ENCODE measurements around the gene TUSC2. TPM values are rescaled to one million over a fixed set of nuclear protein-coding genes. Genes with fewer than 3 reads are reported as not detected.

The TUSC2 gene
- total and polyA plus RNA-seq, 9 of the 15 experiments (the other 6 are each of a cell fraction or from before 2014, with no cell fraction given), result 2.8 to 67.5 (median 25.8) TPM

DNA sequence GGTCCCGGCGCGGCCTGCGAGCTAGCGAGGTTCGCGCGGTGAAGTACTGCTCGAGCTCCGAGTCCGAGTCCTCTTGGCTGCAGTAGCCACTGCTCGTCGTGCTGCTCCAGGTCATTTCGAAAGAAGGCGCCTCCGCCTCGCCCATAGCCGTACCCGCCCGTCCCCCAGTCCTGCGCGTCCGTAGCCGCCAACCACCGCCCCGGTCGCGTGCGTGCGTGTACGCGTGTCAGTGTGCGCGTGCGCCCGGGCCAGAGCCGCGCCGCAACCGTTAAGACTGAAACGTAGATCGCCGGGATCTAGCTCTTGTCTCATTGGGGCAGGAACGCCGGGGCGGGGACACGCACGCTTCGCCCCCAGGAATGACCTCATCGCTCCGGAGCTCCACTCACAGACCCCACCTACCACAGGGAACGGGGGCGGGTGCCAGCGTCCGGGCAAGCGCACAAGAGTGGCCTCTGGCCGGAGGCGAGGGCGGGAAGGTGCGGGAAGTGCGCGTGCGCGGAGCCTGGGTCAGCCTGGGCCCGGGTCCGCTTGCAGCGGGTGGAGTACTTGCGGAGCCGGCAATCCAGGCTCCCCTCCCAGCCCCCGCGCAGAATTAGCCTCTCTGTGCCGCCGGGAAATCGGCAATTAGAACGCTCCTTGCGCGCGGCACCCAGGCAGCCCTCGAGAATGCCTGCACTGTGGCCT, 9.3 kb upstream of the TUSC2 start (continued):
- peak; percentile 72 for TF ChIP-seq POLR2B (IDR thresholded peaks at IDR 0.05; ENCODE audit: low read depth, partially characterized antibody)
- TF ChIP-seq POLR2AphosphoS2 (IDR thresholded peaks at IDR 0.05; ENCODE audit: low read length), result peak; percentile 70; the same call in 1 of the 2 replicates
- peak; percentile 95 for TF ChIP-seq EGR1 (conservative IDR thresholded peaks at IDR 0.05)
- no peak for TF ChIP-seq GATAD2A (IDR thresholded peaks at IDR 0.05)
- peak; percentile 95 to 96 for TF ChIP-seq NRF1 (conservative IDR thresholded peaks at IDR 0.05 in 1 of 2, IDR thresholded peaks at IDR 0.05 in 1 of 2)
- TF ChIP-seq, protein P1, sequence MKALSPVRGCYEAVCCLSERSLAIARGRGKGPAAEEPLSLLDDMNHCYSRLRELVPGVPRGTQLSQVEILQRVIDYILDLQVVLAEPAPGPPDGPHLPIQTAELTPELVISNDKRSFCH (CRISPR knock-in tag; IDR thresholded peaks at IDR 0.05), result no peak
- TF ChIP-seq, protein P1 (tag; IDR thresholded peaks at IDR 0.05), result no peak
- TF ChIP-seq, protein P2, sequence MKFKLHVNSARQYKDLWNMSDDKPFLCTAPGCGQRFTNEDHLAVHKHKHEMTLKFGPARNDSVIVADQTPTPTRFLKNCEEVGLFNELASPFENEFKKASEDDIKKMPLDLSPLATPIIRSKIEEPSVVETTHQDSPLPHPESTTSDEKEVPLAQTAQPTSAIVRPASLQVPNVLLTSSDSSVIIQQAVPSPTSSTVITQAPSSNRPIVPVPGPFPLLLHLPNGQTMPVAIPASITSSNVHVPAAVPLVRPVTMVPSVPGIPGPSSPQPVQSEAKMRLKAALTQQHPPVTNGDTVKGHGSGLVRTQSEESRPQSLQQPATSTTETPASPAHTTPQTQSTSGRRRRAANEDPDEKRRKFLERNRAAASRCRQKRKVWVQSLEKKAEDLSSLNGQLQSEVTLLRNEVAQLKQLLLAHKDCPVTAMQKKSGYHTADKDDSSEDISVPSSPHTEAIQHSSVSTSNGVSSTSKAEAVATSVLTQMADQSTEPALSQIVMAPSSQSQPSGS (CRISPR knock-in tag; IDR thresholded peaks at IDR 0.05), result peak; percentile 88
- TF ChIP-seq, protein P3, sequence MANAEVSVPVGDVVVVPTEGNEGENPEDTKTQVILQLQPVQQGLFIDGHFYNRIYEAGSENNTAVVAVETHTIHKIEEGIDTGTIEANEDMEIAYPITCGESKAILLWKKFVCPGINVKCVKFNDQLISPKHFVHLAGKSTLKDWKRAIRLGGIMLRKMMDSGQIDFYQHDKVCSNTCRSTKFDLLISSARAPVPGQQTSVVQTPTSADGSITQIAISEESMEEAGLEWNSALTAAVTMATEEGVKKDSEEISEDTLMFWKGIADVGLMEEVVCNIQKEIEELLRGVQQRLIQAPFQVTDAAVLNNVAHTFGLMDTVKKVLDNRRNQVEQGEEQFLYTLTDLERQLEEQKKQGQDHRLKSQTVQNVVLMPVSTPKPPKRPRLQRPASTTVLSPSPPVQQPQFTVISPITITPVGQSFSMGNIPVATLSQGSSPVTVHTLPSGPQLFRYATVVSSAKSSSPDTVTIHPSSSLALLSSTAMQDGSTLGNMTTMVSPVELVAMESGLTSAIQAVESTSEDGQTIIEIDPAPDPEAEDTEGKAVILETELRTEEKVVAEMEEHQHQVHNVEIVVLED (CRISPR knock-in tag; IDR thresholded peaks at IDR 0.05), result peak; percentile 88
- TF ChIP-seq, protein P4, sequence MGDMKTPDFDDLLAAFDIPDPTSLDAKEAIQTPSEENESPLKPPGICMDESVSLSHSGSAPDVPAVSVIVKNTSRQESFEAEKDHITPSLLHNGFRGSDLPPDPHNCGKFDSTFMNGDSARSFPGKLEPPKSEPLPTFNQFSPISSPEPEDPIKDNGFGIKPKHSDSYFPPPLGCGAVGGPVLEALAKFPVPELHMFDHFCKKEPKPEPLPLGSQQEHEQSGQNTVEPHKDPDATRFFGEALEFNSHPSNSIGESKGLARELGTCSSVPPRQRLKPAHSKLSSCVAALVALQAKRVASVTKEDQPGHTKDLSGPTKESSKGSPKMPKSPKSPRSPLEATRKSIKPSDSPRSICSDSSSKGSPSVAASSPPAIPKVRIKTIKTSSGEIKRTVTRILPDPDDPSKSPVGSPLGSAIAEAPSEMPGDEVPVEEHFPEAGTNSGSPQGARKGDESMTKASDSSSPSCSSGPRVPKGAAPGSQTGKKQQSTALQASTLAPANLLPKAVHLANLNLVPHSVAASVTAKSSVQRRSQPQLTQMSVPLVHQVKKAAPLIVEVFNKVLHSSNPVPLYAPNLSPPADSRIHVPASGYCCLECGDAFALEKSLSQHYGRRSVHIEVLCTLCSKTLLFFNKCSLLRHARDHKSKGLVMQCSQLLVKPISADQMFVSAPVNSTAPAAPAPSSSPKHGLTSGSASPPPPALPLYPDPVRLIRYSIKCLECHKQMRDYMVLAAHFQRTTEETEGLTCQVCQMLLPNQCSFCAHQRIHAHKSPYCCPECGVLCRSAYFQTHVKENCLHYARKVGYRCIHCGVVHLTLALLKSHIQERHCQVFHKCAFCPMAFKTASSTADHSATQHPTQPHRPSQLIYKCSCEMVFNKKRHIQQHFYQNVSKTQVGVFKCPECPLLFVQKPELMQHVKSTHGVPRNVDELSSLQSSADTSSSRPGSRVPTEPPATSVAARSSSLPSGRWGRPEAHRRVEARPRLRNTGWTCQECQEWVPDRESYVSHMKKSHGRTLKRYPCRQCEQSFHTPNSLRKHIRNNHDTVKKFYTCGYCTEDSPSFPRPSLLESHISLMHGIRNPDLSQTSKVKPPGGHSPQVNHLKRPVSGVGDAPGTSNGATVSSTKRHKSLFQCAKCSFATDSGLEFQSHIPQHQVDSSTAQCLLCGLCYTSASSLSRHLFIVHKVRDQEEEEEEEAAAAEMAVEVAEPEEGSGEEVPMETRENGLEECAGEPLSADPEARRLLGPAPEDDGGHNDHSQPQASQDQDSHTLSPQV (IDR thresholded peaks at IDR 0.05), result no peak
- TF ChIP-seq GABPB1 (CRISPR knock-in tag; IDR thresholded peaks at IDR 0.05), result peak; percentile 67
- no peak for TF ChIP-seq MTA1 (IDR thresholded peaks at IDR 0.05; ENCODE audit: borderline replicate concordance)
- TF ChIP-seq, protein P5, sequence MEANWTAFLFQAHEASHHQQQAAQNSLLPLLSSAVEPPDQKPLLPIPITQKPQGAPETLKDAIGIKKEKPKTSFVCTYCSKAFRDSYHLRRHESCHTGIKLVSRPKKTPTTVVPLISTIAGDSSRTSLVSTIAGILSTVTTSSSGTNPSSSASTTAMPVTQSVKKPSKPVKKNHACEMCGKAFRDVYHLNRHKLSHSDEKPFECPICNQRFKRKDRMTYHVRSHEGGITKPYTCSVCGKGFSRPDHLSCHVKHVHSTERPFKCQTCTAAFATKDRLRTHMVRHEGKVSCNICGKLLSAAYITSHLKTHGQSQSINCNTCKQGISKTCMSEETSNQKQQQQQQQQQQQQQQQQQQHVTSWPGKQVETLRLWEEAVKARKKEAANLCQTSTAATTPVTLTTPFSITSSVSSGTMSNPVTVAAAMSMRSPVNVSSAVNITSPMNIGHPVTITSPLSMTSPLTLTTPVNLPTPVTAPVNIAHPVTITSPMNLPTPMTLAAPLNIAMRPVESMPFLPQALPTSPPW (CRISPR knock-in tag; IDR thresholded peaks at IDR 0.05), result peak; percentile 56; the same call in 1 of the 2 replicates
- no peak for TF ChIP-seq ATF1 (CRISPR knock-in tag; IDR thresholded peaks at IDR 0.05)
- TF ChIP-seq ATF1 (tag; IDR thresholded peaks at IDR 0.05), result peak; percentile 84
- TF ChIP-seq FOXK2 (conservative IDR thresholded peaks at IDR 0.05 in 1 of 2, IDR thresholded peaks at IDR 0.05 in 1 of 2; ENCODE audit: low read depth in 2 of 2), result no peak
- peak; percentile 42 for TF ChIP-seq KDM5B (IDR thresholded peaks at IDR 0.05; ENCODE audit: insufficient replicate concordance, low read depth, low read length)
- TF ChIP-seq SAFB (IDR thresholded peaks at IDR 0.05; ENCODE audit: borderline replicate concordance, low read depth, low read length), result peak; percentile 81
- peak; percentile 64 for TF ChIP-seq SP1 (CRISPR knock-in tag; IDR thresholded peaks at IDR 0.05)
